GM19240 (cell line): ENCODE measurements around the gene DLL3.

Experiments
- DNase-seq: peaks from one replicate; pipeline ENCODE4 v3.0.0; 2011; ENCODE audit warnings: low spot score; ENCODE audit not compliant: insufficient read length

The DLL3 gene

GRCh38 chr19:39483141-39483540 lies 15.6 kb upstream of the DLL3 start:
- DNase-seq, result no peak

- DNase-seq, result no peak
These were observed 9.0 kb upstream of the DLL3 start for GRCh38 chr19:39489756-39490155.

GRCh38 chr19:39492225-39492624 lies 6.5 kb upstream of the DLL3 start:
- no peak for DNase-seq

GRCh38 chr19:39492788-39493187 lies 6.0 kb upstream of the DLL3 start:
- DNase-seq, result no peak

- no peak for DNase-seq
These were observed 4.1 kb upstream of the DLL3 start for GRCh38 chr19:39494661-39495060.

- no peak for DNase-seq
These were observed 2.7 kb upstream of the DLL3 start for GRCh38 chr19:39496063-39496462.

GRCh38 chr19:39497701-39497995 lies 1.1 kb upstream of the DLL3 start:
- DNase-seq, result no peak

- DNase-seq, result no peak
These were observed 550 bp upstream of the DLL3 start for GRCh38 chr19:39497996-39498797.

- DNase-seq, result no peak
These were observed 1.2 kb downstream of the DLL3 start for GRCh38 chr19:39499932-39500331.

- DNase-seq, result no peak
These were observed 1.8 kb downstream of the DLL3 start for GRCh38 chr19:39500543-39500942.

GRCh38 chr19:39501340-39501739 lies 2.6 kb downstream of the DLL3 start:
- DNase-seq, result no peak

GRCh38 chr19:39502640-39503417 lies 4.1 kb downstream of the DLL3 start:
- DNase-seq, result peak; percentile 75

- DNase-seq, result no peak
These were observed 7.8 kb downstream of the DLL3 start for GRCh38 chr19:39506598-39506943.

GRCh38 chr19:39506944-39507714 lies 8.4 kb downstream of the DLL3 start:
- peak; percentile 68 for DNase-seq

- no peak for DNase-seq
These were observed 9.1 kb downstream of the DLL3 start for GRCh38 chr19:39507715-39508364.

- no peak for DNase-seq
These were observed 9.9 kb downstream of the DLL3 start for GRCh38 chr19:39508629-39509028.

- DNase-seq, result no peak
These were observed 10.5 kb downstream of the DLL3 start for GRCh38 chr19:39509233-39509632.

GRCh38 chr19:39512988-39513387 lies 14.2 kb downstream of the DLL3 start:
- DNase-seq, result no peak

- no peak for DNase-seq
These were observed 16.2 kb downstream of the DLL3 start, which contains the start of gene SELENOV for GRCh38 chr19:39514840-39515550. Gene SELENOV, plus strand, starts transcription at chr19:39515139. Its CDS starts 74 bp downstream, at chr19:39515213.

GRCh38 chr19:39515551-39516191 lies 16.9 kb downstream of the DLL3 start:
- DNase-seq, result no peak

GRCh38 chr19:39516270-39516669 lies 17.5 kb downstream of the DLL3 start:
- DNase-seq, result no peak
